Testis (tissue), 3 donors: ENCODE results near the gene TAX1BP1. TPM values are rescaled to one million over a fixed set of nuclear protein-coding genes. Genes with fewer than 3 reads are reported as not detected.

Experiments
- DNase-seq: peaks from one replicate; pipeline ENCODE4 v3.0.0-alpha.2; 2019
- H3K27ac ChIP-seq, 2 donors: fragments of 200-600 bp; sonication (generic); one replicate each; pipeline ENCODE4 v1.5.1; 2019
- H3K27me3 ChIP-seq: fragments of 200-600 bp; sonication (generic); one replicate; pipeline ENCODE4 v1.5.1; 2019
- H3K36me3 ChIP-seq: fragments of 200-600 bp; sonication (generic); one replicate; pipeline ENCODE4 v1.5.1; 2017; ENCODE audit warnings: low read depth; ENCODE audit errors: missing control alignments
- H3K4me1 ChIP-seq: fragments of 200-600 bp; sonication (generic); one replicate; pipeline ENCODE4 v1.5.1; 2019
- H3K4me3 ChIP-seq, 2 donors: fragments of 200-600 bp; sonication (generic); one replicate each; pipeline ENCODE4 v1.5.1; 2017 to 2019
- H3K9me3 ChIP-seq: fragments of 200-600 bp; sonication (generic); one replicate; pipeline ENCODE4 v1.5.1; 2017
- CTCF ChIP-seq, 3 experiments: fragments of 450-650 bp in 2 of 3; fragments of 200-600 bp in 1 of 3; sonication (generic) in 1 of 3; IDR thresholded peaks; one replicate each; pipeline ENCODE4 v1.5.1; 2016 to 2019; ENCODE audit warnings: antibody characterized with exemption in 3 of 3, mild to moderate bottlenecking in 2 of 3, moderate library complexity in 1 of 3
- POLR2A ChIP-seq: fragments of 450-650 bp; IDR thresholded peaks from one replicate; pipeline ENCODE4 v1.6.1; 2017; ENCODE audit warnings: antibody characterized with exemption, mild to moderate bottlenecking, moderate library complexity
- WGBS, 2 donors: methylation state at CpG; one replicate each; pipeline ENCODE4 v1.1.5; 2018; 5-methylcytosine and 5-hydroxymethylcytosine counted together
- intact Hi-C: fragments of 100-400 bp; cut with DNase I; formaldehyde crosslinking; loops from one replicate; pipeline ENCODE4 v1.15.1; 2023; ENCODE audit warnings: low total_unique reads
- polyA plus RNA-seq: library from polyadenylated mRNA; stranded (reverse); fragments of 350-450 nt; fragmentation: Illumina TruSeq; extraction: RNeasy Lipid Tissue Mini Kit (QIAGEN cat#74804); gene quantifications from one replicate; pipeline ENCODE4 v1.2.3, GENCODE V29; 2014; ENCODE audit warnings: low read depth, low replicate concordance; ENCODE audit not compliant: insufficient read depth
- total RNA-seq, 2 donors: library from RNA; depleted of rRNA; stranded (reverse); fragments of >200 nt; gene quantifications; one replicate each; pipeline ENCODE4 v1.2.3, GENCODE V29; 2016

TAX1BP1 gene
- total and polyA plus RNA-seq, 3 donors from 2014 or later: 36.8 to 155 (median 154) TPM

GRCh38 chr7:27704422-27705199, 35.4 kb upstream of the TAX1BP1 start:
- H3K9me3 ChIP-seq: no peaks in the 10 kb centered on the region
- H3K4me1 ChIP-seq: peaks cover 3% of the 10 kb centered on the region
- intact Hi-C loops: no loop called here
- no peak for DNase-seq
- WGBS, 2 donors: 57 to 65% methylated on average over 3 of the region's 3 CpGs
- H3K4me3 ChIP-seq: no peak overlapping the region
- H3K27me3 ChIP-seq: no peaks in the 10 kb centered on the region
- no peaks in the 10 kb centered on the region for H3K36me3 ChIP-seq
- H3K27ac ChIP-seq: no peak overlapping the region
- TF ChIP-seq POLR2A (no peak), CTCF (IDR thresholded peaks at IDR 0.05) (no peak)

GRCh38 chr7:27705200-27705594, 34.8 kb upstream of the TAX1BP1 start:
- intact Hi-C loops: no loop called here
- no peaks in the 10 kb centered on the region for H3K36me3 ChIP-seq
- H3K9me3 ChIP-seq: no peaks in the 10 kb centered on the region
- WGBS, 2 donors: 58 to 64% methylated on average over 2 of the region's 2 CpGs
- peaks cover 3% of the 10 kb centered on the region for H3K4me1 ChIP-seq
- DNase-seq: no peak
- no peak for TF ChIP-seq POLR2A
- TF ChIP-seq CTCF (IDR thresholded peaks at IDR 0.05): no peak
- no peaks in the 10 kb centered on the region for H3K27me3 ChIP-seq
- no peak overlapping the region for H3K4me3 ChIP-seq
- no peak overlapping the region for H3K27ac ChIP-seq

- no peak overlapping the region for H3K27ac ChIP-seq
- no peak overlapping the region for H3K4me3 ChIP-seq
- H3K9me3 ChIP-seq: no peaks in the 10 kb centered on the region
- DNase-seq: no peak
- WGBS, 2 donors: 77 to 88% methylated on average over 6 of the region's 6 CpGs
- peaks cover 3% of the 10 kb centered on the region for H3K4me1 ChIP-seq
- TF ChIP-seq POLR2A: no peak
- TF ChIP-seq CTCF (IDR thresholded peaks at IDR 0.05): no peak
- H3K36me3 ChIP-seq: no peaks in the 10 kb centered on the region
- intact Hi-C loops: no loop called here
- H3K27me3 ChIP-seq: no peaks in the 10 kb centered on the region
Measured at GRCh38 chr7:27708485-27708884, 31.5 kb upstream of the TAX1BP1 start.

GRCh38 chr7:27709137-27710075, 30.6 kb upstream of the TAX1BP1 start:
- no peak overlapping the region for H3K4me3 ChIP-seq
- H3K4me1 ChIP-seq: peaks cover 3% of the 10 kb centered on the region
- intact Hi-C loops: no loop called here
- no peak for TF ChIP-seq POLR2A
- TF ChIP-seq CTCF (IDR thresholded peaks at IDR 0.05): no peak
- no peak for DNase-seq
- no peak overlapping the region for H3K27ac ChIP-seq
- H3K36me3 ChIP-seq: no peaks in the 10 kb centered on the region
- 71 to 76% methylated on average over 2 of the region's 2 CpGs for WGBS, 2 donors
- H3K27me3 ChIP-seq: no peaks in the 10 kb centered on the region
- H3K9me3 ChIP-seq: no peaks in the 10 kb centered on the region
